H9 (cell line): ENCODE data around the gene LSM3. TPM values are rescaled to one million over a fixed set of nuclear protein-coding genes. Genes with fewer than 3 reads are reported as not detected.
A peak's percentile ranks its signal among the peaks of the same experiment; 100 is the strongest.

Experiments
- DNase-seq: peaks from one replicate; pipeline ENCODE4 v3.0.0-alpha.2; 2017
- H2AFZ ChIP-seq: one replicate; pipeline ENCODE4 v1.6.1; 2013; ENCODE audit warnings: mild to moderate bottlenecking, low read length, control low read depth, moderate library complexity
- H2AK5ac ChIP-seq: 2 replicates; pipeline ENCODE4 v1.6.1; 2013; ENCODE audit warnings: low read length, control low read depth, mixed read lengths; ENCODE audit not compliant: insufficient read length
- H2BK120ac ChIP-seq: one replicate; pipeline ENCODE4 v1.6.1; 2013; ENCODE audit warnings: low read depth, mild to moderate bottlenecking, low read length, control low read depth, inconsistent platforms; ENCODE audit not compliant: poor library complexity, severe bottlenecking
- H2BK12ac ChIP-seq: 2 replicates; pipeline ENCODE4 v1.6.1; 2013; ENCODE audit warnings: low read length, control low read depth, mixed read lengths, low read depth; ENCODE audit not compliant: insufficient read length
- H2BK15ac ChIP-seq: 2 replicates; pipeline ENCODE4 v1.6.1; 2013; ENCODE audit warnings: low read depth, low read length, control low read depth
- H2BK20ac ChIP-seq: one replicate; pipeline ENCODE4 v1.6.1; 2013; ENCODE audit warnings: low read depth, mild to moderate bottlenecking, low read length, control low read depth, inconsistent platforms; ENCODE audit not compliant: poor library complexity, severe bottlenecking
- H2BK5ac ChIP-seq: 2 replicates; pipeline ENCODE4 v1.6.1; 2013; ENCODE audit warnings: low read length, control low read depth, mixed read lengths; ENCODE audit not compliant: insufficient read length
- H3K14ac ChIP-seq: 2 replicates; pipeline ENCODE4 v1.6.1; 2013; ENCODE audit warnings: low read length, control low read depth; ENCODE audit not compliant: insufficient read depth
- H3K18ac ChIP-seq: 2 replicates; pipeline ENCODE4 v1.6.1; 2013; ENCODE audit warnings: low read depth, mild to moderate bottlenecking, mixed read lengths, low read length, control low read depth; ENCODE audit not compliant: insufficient read length
- H3K23ac ChIP-seq: 2 replicates; pipeline ENCODE4 v1.6.1; 2013; ENCODE audit warnings: low read length, control low read depth, mixed read lengths, low read depth; ENCODE audit not compliant: insufficient read length
- H3K23me2 ChIP-seq: 2 replicates; pipeline ENCODE4 v1.6.1; 2013; ENCODE audit warnings: low read depth, mild to moderate bottlenecking, mixed read lengths, low read length, control low read depth; ENCODE audit not compliant: insufficient read length, poor library complexity, severe bottlenecking
- H3K27ac ChIP-seq: 2 replicates; pipeline ENCODE4 v1.5.1; 2013; ENCODE audit warnings: low read length, control low read depth, mixed read lengths, low read depth; ENCODE audit not compliant: insufficient read length
- H3K27me3 ChIP-seq: 2 replicates; pipeline ENCODE4 v1.6.1; 2013; ENCODE audit warnings: low read length, control low read depth, inconsistent platforms; ENCODE audit not compliant: insufficient read depth
- H3K4ac ChIP-seq: 2 replicates; pipeline ENCODE4 v1.6.1; 2013; ENCODE audit warnings: low read depth, mild to moderate bottlenecking, control low read depth, inconsistent platforms, low read length, moderate library complexity
- H3K4me1 ChIP-seq: 2 replicates; pipeline ENCODE4 v1.6.1; 2013; ENCODE audit warnings: low read length, control low read depth, inconsistent platforms; ENCODE audit not compliant: insufficient read depth
- H3K4me2 ChIP-seq: 2 replicates; pipeline ENCODE4 v1.6.1; 2013; ENCODE audit warnings: low read length, control low read depth, mixed read lengths; ENCODE audit not compliant: insufficient read length, insufficient read depth
- H3K56ac ChIP-seq: 2 replicates; pipeline ENCODE4 v1.6.1; 2013; ENCODE audit warnings: low read depth, mild to moderate bottlenecking, mixed read lengths, low read length, control low read depth; ENCODE audit not compliant: insufficient read length
- H3K79me1 ChIP-seq: 2 replicates; pipeline ENCODE4 v1.6.1; 2013; ENCODE audit warnings: low read depth, mild to moderate bottlenecking, moderate library complexity, low read length, control low read depth, inconsistent platforms; ENCODE audit not compliant: insufficient read depth, poor library complexity, severe bottlenecking
- H3K79me2 ChIP-seq: 2 replicates; pipeline ENCODE4 v1.6.1; 2013; ENCODE audit warnings: low read length, control low read depth, inconsistent platforms; ENCODE audit not compliant: insufficient read depth
- H3K9ac ChIP-seq: 2 replicates; pipeline ENCODE4 v1.6.1; 2013; ENCODE audit warnings: low read length, control low read depth, mixed read lengths; ENCODE audit not compliant: insufficient read length; ENCODE audit errors: extremely low read depth
- H3K9me3 ChIP-seq: one replicate; pipeline ENCODE4 v1.6.1; 2013; ENCODE audit warnings: low read depth, low read length, inconsistent platforms; ENCODE audit not compliant: control insufficient read depth
- H3T11ph ChIP-seq: one replicate; pipeline ENCODE4 v1.6.1; 2013; ENCODE audit warnings: mild to moderate bottlenecking, low read length, control low read depth, inconsistent platforms
- H4K20me1 ChIP-seq: one replicate; pipeline ENCODE4 v1.6.1; 2013; ENCODE audit not compliant: control insufficient read depth, insufficient read length, insufficient read depth
- H4K5ac ChIP-seq: 2 replicates; pipeline ENCODE4 v1.6.1; 2013; ENCODE audit warnings: low read depth, mild to moderate bottlenecking, mixed read lengths, low read length, control low read depth; ENCODE audit not compliant: insufficient read length
- H4K8ac ChIP-seq: replicated peaks from 2 replicates; pipeline ENCODE4 v1.6.1; 2013; ENCODE audit warnings: low read length, control low read depth, mixed read lengths, low read depth; ENCODE audit not compliant: insufficient read length
- H4K91ac ChIP-seq: 2 replicates; pipeline ENCODE4 v1.6.1; 2013; ENCODE audit warnings: low read depth, mild to moderate bottlenecking, moderate library complexity, mixed read lengths, low read length, control low read depth; ENCODE audit not compliant: insufficient read length
- H3K27ac Mint-ChIP-seq, 3 experiments: 2 replicates in 2 of 3; 3 replicates in 1 of 3; pipeline ENCODE4 v1.8.0; 2020 to 2021; ENCODE audit warnings: mixed read lengths in 3 of 3, mild to moderate bottlenecking in 1 of 3, moderate library complexity in 1 of 3
- H3K27me3 Mint-ChIP-seq: 2 replicates; pipeline ENCODE4 v1.8.0; 2021; ENCODE audit warnings: low read depth, mild to moderate bottlenecking, moderate library complexity, mixed read lengths
- H3K36me3 Mint-ChIP-seq, 3 experiments: 2 replicates in 2 of 3; 3 replicates in 1 of 3; pipeline ENCODE4 v1.8.0; 2020 to 2021; ENCODE audit warnings: low read depth in 3 of 3, mixed read lengths in 3 of 3; ENCODE audit not compliant: insufficient read depth in 1 of 3
- H3K4me1 Mint-ChIP-seq, 2 experiments: 2 replicates each; pipeline ENCODE4 v1.8.0; 2020; ENCODE audit warnings: mixed read lengths in 2 of 2
- H3K4me3 Mint-ChIP-seq, 2 experiments: 2 replicates in 1 of 2; 3 replicates in 1 of 2; pipeline ENCODE4 v1.8.0; 2020 to 2021; ENCODE audit warnings: mild to moderate bottlenecking in 2 of 2, mixed read lengths in 2 of 2, moderate library complexity in 1 of 2
- H3K9me3 Mint-ChIP-seq, 2 experiments: 2 replicates in 1 of 2; 3 replicates in 1 of 2; pipeline ENCODE4 v1.8.0; 2020; ENCODE audit warnings: mild to moderate bottlenecking in 2 of 2, mixed read lengths in 2 of 2, moderate library complexity in 1 of 2
- WGBS: extraction: QIAGEN DNeasy Blood & Tissue Kit; methylation state at CpG from one replicate; pipeline ENCODE4 v1.1.7; 2013; ENCODE audit warnings: missing lambda C conversion rate, low lambda C conversion rate, mixed read lengths; ENCODE audit not compliant: insufficient read length; ENCODE audit errors: extremely low coverage; 5-methylcytosine and 5-hydroxymethylcytosine counted together
- total RNA-seq: library from RNA; stranded (reverse); gene quantifications from 2 replicates; pipeline ENCODE4 v1.2.1, GENCODE V29; 2021
- TF ChIP-seq, protein P1 (sequence below): fragments of 200-600 bp; sonication (generic); conservative IDR thresholded peaks from 3 replicates; pipeline ENCODE4 v1.8.0; 2021; ENCODE audit warnings: antibody characterized with exemption, mild to moderate bottlenecking

LSM3 gene
- total RNA-seq, 1 experiment from 2014 or later: 24.4 TPM

DNA sequence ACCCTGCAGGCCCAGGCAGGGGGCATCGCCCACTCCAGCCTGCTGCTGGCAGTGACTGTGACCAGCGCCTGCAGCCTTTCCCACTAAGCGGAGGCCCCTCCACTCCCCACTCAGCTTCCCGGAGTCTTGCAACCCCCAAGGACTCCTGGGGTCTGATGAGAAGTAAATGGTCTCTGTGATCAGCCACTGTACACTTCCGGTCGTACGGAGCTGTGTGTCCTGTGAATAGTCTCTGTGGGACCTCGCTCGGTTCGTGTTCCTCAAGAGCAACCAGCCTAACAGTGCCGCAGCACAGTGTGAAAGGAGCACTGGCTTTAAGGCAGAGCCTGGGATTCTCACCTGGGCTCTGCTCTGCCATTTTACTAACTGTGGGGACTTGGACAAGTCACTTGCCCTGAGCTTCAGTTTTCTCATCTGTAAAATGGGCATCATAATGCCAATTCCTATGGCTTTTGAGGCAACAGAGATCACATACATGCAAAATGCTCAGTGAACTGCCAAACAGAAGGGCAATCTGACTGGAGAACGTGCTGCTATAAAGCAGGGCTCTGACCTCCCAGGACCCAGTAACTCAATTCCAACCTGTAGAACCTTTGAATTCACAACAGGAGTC, 27.0 kb upstream of the LSM3 start:
- Mint-ChIP-seq H3K36me3 (peaks cover 15 to 60% (median 53%) of the 10 kb centered on the region in 3 experiments), H3K9me3 (no peaks in the 10 kb centered on the region; a peak in 1 of 5 replicates), H3K27me3 (no peaks in the 10 kb centered on the region), H3K4me3 (no peak overlapping the region), H3K4me1 (peaks cover 7 to 18% of the 10 kb centered on the region in 2 experiments), H3K27ac (no peak overlapping the region)
- Histone ChIP-seq H3K23me2 (peaks cover 2% of the 10 kb centered on the region), H3K27ac (no peak overlapping the region), H3K23ac (no peak overlapping the region), H2AFZ (no peak overlapping the region), H4K20me1 (no peaks in the 10 kb centered on the region), H4K8ac (no peak overlapping the region), H3K4ac (no peak overlapping the region), H3K14ac (no peak overlapping the region), H3K56ac (no peak overlapping the region), H2BK5ac (no peak overlapping the region), H3K4me2 (no peak overlapping the region), H4K91ac (no peak overlapping the region), H3K9ac (no peak overlapping the region), H3K4me1 (peaks cover 6% of the 10 kb centered on the region; the same call in 1 of the 2 replicates), H2BK120ac (no peak overlapping the region), H2BK12ac (no peak overlapping the region), H3K18ac (no peak overlapping the region), H3K79me1 (no peaks in the 10 kb centered on the region), H3T11ph (no peak overlapping the region), H4K5ac (no peak overlapping the region), H3K79me2 (no peaks in the 10 kb centered on the region), H2BK15ac (no peak overlapping the region), H2BK20ac (no peak overlapping the region), H3K9me3 (no peaks in the 10 kb centered on the region), H3K27me3 (no peaks in the 10 kb centered on the region), H2AK5ac (no peak overlapping the region)
- DNase-seq: peak; percentile 13
- TF ChIP-seq, protein P1, sequence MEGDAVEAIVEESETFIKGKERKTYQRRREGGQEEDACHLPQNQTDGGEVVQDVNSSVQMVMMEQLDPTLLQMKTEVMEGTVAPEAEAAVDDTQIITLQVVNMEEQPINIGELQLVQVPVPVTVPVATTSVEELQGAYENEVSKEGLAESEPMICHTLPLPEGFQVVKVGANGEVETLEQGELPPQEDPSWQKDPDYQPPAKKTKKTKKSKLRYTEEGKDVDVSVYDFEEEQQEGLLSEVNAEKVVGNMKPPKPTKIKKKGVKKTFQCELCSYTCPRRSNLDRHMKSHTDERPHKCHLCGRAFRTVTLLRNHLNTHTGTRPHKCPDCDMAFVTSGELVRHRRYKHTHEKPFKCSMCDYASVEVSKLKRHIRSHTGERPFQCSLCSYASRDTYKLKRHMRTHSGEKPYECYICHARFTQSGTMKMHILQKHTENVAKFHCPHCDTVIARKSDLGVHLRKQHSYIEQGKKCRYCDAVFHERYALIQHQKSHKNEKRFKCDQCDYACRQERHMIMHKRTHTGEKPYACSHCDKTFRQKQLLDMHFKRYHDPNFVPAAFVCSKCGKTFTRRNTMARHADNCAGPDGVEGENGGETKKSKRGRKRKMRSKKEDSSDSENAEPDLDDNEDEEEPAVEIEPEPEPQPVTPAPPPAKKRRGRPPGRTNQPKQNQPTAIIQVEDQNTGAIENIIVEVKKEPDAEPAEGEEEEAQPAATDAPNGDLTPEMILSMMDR: no peak
- WGBS: no CpG with 5 or more reads among the region's 12 CpGs
